ENCODE measurements around the gene ZBTB48.
"Not testable (repeated sequence)": the region's sequence is repeated elsewhere in the genome, so short reads cannot be mapped to it uniquely, and the experiment has no call there.

The ZBTB48 gene

DNA sequence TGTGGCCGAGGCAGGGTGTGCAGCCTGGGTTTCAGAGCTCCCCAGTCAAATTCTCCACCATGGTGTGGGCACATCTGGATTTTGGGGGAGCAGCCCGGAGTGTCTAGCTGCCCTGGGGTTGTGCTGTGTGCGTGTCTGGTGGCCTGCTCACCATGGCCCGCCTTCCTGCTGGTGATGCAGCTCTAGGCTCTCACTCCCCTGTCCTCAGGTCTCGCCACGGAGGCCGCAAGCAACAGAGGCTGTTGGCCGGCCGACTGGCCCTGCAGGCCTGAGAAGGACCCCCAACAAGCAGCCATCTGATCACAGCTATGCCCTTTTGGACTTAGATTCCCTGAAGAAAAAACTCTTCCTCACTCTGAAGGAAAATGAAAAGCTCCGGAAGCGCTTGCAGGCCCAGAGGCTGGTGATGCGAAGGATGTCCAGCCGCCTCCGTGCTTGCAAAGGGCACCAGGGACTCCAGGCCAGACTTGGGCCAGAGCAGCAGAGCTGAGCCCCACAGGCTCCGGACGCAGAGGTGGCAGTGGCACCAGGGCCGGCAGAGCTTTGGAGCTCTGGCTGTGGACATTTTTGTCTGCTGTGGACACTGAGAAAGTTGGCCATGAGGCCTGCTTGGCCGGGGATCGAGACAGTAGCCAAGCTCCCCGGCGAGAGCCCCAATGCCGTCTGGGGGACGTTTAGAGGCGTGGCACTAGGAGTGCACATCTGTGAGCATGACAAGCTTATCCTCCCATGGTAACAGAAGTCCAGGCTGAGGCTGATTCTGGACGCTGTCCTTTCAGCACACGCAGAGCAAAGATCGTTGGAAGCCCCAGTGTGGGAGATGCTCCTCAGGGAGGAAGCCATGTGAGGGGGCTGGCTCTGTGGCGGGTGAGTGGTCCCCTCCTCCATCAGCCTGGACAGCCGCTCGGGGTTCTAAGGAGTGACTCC is 53.1 kb downstream of the ZBTB48 start:
- DNase-seq (ENCODE audit: low read depth in 2 of 2), result no peak

DNA sequence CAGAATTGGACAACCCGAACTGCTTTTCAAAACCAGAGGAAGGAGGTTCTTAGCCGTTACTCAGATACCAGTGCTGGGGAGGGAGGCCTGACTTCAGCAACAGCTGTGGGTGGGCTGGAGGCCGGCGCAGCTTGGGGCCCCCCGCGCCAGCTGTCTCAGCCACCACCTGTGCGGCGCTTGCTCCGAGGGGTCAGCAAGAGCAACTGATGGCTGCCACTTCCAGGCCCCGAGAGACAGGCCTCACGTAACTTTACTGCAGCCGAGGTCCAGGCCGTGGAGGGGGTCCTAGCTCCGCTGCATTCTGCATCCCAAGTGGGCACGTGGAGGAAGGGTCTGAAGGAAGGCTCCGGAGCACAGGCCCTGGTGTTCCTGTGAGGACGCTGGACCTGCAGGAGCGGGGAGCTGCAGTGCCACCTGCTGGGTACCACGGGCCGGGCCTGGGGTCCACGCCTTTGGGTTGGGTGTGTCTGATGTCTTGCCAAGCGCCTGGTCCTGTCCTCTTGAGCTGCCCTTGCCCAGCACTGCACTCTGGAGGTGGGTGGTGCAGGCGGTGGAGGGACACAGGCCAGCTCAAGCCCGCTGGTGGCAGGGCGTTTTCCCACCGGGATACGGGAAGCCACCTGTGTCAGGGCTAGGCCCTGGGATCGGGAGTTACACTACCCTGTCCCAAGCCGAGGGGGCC is 54.7 kb downstream of the ZBTB48 start:
- DNase-seq (ENCODE audit: low read depth in 2 of 2), result no peak

DNA sequence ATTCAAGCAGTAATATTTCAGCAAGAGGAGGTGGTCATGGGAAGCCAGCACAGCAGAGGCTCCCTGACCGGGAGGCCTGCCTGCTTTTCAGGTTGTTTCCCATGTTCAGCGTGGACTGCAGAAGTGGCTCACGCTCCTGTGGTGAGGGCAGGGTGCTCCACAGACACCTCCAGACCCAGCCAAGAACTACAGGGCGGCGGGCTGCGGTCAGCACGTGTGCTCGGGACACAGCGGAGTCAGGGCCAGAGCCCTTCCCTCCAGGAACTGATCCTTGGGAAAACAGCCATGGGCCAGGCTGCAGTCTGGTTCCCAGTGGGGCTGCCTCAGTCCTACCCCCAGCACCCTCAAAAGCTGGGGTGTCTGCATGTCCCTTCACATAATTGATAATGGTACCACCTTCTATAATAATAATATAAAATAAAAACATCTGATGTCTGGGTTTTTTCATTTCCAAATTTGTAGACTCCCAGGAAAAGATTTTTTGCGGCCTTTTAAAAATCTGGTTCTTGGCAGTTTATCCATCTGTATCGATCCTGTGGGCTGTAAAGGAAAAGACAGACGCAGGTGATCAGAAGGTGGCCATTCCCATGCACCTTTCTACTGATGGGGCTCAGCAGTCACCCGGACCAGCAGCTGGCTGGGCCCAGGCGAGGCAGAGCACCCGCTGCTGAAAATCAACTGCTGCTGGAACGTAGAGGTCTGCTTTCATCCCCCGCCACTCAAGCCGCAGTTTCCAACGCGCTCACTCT is 55.5 kb downstream of the ZBTB48 start:
- no peak for DNase-seq (ENCODE audit: low read depth in 2 of 2)

DNA sequence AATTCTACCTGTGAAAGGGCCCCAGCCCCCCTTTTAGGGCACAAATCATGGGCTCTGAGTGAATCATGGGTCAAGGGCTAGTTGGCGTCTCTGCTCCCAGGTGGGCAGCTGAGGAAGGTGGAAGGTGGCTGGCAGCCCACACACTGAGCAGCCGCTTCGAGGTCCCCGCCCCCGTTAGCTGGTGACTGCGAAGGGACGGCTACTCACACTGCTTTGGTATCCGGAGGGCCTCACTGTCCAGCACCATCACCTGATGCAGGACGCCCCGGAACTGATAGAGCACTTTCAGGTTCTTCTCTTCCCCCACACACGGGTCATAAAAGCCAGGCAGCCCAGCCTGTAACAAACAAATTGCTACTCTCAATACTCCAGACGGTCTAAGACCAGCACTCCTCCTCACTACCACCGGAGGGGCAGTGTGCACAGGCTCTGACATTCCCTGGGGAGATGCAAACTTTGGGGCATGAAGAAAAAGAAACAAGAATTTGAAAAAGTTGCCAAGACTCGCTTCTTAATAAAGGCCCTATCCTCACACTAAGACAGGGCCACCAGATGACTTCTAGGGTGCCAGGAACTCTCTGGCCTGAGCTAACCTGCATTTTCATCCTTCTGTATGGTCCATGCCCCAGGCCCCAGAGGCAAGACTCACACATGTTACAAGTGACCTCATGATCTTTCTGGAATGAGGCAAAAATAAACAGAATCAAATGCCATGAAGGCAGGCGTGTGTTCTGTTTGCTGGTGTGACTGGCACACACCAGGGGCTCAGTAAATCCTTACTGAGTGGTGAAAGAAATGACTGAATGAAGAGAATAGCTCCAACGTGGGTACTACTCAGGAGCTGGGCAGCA is 56.3 kb downstream of the ZBTB48 start:
- DNase-seq (ENCODE audit: low read depth in 2 of 2), result no peak

GRCh38 chr1:6636778-6637177 is 57.0 kb downstream of the ZBTB48 start:
- DNase-seq (ENCODE audit: low read depth in 2 of 2), result not testable (repeated sequence)

DNA sequence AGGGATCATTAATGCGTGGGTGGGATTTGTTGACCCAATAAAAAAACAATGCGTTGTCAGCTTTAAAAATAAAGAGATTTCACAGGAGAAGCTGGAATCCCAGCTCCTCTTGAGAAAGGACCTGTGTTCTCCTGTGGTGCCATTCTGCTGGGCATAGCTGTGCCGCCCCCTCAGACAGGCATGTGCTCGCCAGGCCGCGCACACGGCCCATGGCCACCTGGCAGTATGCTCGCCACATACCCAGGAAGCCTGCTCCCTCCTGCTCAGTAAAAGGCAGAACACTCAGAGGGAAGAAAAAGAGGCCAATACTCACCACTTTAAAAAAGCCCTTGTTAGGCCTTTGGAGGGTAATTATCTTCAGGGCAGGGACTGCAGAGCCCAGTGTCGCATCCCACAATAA is 58.0 kb downstream of the ZBTB48 start:
- no peak for DNase-seq (ENCODE audit: low read depth in 2 of 2)

- DNase-seq (ENCODE audit: low read depth in 2 of 2), result no peak
Observed at GRCh38 chr1:6638226-6638625, 58.4 kb downstream of the ZBTB48 start.

All from activated CD4-positive, alpha-beta T cell treated with anti-CD3 and anti-CD28 coated beads for 24 hours (primary cell).